ENCODE measurements around the gene SNX8.

DNA sequence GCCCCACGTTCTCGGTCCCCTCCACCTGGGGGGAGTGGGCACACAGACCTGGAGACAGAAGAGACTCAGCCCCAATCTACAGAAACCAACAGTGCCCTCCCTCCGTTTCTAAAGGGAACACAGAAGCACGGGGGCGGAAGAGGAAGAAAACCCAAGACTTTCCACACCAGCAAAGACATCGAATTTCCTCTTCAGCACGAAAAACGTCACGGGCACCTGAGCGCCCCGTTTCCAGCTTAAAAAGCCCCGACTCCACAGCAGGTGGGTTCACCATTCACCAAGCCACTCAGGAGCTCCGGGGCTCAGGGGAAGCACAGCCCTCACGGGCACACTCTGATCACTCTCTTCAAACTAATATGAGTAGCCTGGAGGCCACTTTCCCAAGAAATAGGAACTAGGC is 52.6 kb downstream of the SNX8 start:
- TF ChIP-seq EZH2 (IDR thresholded peaks at IDR 0.05; ENCODE audit: low read depth, low read length, severe bottlenecking): no peak
- no peak for TF ChIP-seq HDAC2 (IDR thresholded peaks at IDR 0.05; ENCODE audit: borderline replicate concordance in 1 of 2, low read depth in 2 of 2, low read length in 2 of 2)
- TF ChIP-seq YY1 (IDR thresholded peaks at IDR 0.05; ENCODE audit: low read depth, low read length): no peak
- TF ChIP-seq SIX5 (IDR thresholded peaks at IDR 0.05; ENCODE audit: low read depth, low read length): no peak
- no peak for TF ChIP-seq TAF1 (IDR thresholded peaks at IDR 0.05; ENCODE audit: low read depth, low read length)
- no peak for TF ChIP-seq RAD21 (IDR thresholded peaks at IDR 0.05 in 1 of 2, conservative IDR thresholded peaks at IDR 0.05 in 1 of 2; ENCODE audit: low read depth in 2 of 2, low read length in 2 of 2)
- TF ChIP-seq POLR2A (IDR thresholded peaks at IDR 0.05; ENCODE audit: control extremely low read depth in 1 of 2, low read depth in 2 of 2, low read length in 2 of 2): no peak
- no peak for TF ChIP-seq RXRA (IDR thresholded peaks at IDR 0.05; ENCODE audit: insufficient read depth, low read depth, low read length)
- TF ChIP-seq, protein P1, sequence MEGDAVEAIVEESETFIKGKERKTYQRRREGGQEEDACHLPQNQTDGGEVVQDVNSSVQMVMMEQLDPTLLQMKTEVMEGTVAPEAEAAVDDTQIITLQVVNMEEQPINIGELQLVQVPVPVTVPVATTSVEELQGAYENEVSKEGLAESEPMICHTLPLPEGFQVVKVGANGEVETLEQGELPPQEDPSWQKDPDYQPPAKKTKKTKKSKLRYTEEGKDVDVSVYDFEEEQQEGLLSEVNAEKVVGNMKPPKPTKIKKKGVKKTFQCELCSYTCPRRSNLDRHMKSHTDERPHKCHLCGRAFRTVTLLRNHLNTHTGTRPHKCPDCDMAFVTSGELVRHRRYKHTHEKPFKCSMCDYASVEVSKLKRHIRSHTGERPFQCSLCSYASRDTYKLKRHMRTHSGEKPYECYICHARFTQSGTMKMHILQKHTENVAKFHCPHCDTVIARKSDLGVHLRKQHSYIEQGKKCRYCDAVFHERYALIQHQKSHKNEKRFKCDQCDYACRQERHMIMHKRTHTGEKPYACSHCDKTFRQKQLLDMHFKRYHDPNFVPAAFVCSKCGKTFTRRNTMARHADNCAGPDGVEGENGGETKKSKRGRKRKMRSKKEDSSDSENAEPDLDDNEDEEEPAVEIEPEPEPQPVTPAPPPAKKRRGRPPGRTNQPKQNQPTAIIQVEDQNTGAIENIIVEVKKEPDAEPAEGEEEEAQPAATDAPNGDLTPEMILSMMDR (IDR thresholded peaks at IDR 0.05; ENCODE audit: control extremely low read depth in 1 of 3, insufficient read depth in 1 of 3, low read depth in 1 of 3, low read length in 3 of 3): no peak
- no peak for TF ChIP-seq MAFK (IDR thresholded peaks at IDR 0.05; ENCODE audit: low read depth, low read length)
- no peak for TF ChIP-seq SRF (IDR thresholded peaks at IDR 0.05; ENCODE audit: low read depth, low read length)
- no peak for TF ChIP-seq EP300 (IDR thresholded peaks at IDR 0.05; ENCODE audit: borderline replicate concordance in 1 of 2, low read depth in 2 of 2, low read length in 2 of 2)
- TF ChIP-seq TEAD4 (IDR thresholded peaks at IDR 0.05; ENCODE audit: low read depth, low read length): no peak
